H9 (cell line): Measurements from ENCODE around the gene BAZ1B. TPM values are rescaled to one million over a fixed set of nuclear protein-coding genes. Genes with fewer than 3 reads are reported as not detected.

Experiments
- DNase-seq: peaks from one replicate; pipeline ENCODE4 v3.0.0-alpha.2; 2017
- H2AFZ ChIP-seq: one replicate; pipeline ENCODE4 v1.6.1; 2013; ENCODE audit warnings: mild to moderate bottlenecking, low read length, control low read depth, moderate library complexity
- H2AK5ac ChIP-seq: 2 replicates; pipeline ENCODE4 v1.6.1; 2013; ENCODE audit warnings: low read length, control low read depth, mixed read lengths; ENCODE audit not compliant: insufficient read length
- H2BK120ac ChIP-seq: one replicate; pipeline ENCODE4 v1.6.1; 2013; ENCODE audit warnings: low read depth, mild to moderate bottlenecking, low read length, control low read depth, inconsistent platforms; ENCODE audit not compliant: poor library complexity, severe bottlenecking
- H2BK12ac ChIP-seq: 2 replicates; pipeline ENCODE4 v1.6.1; 2013; ENCODE audit warnings: low read length, control low read depth, mixed read lengths, low read depth; ENCODE audit not compliant: insufficient read length
- H2BK15ac ChIP-seq: 2 replicates; pipeline ENCODE4 v1.6.1; 2013; ENCODE audit warnings: low read depth, low read length, control low read depth
- H2BK20ac ChIP-seq: one replicate; pipeline ENCODE4 v1.6.1; 2013; ENCODE audit warnings: low read depth, mild to moderate bottlenecking, low read length, control low read depth, inconsistent platforms; ENCODE audit not compliant: poor library complexity, severe bottlenecking
- H2BK5ac ChIP-seq: 2 replicates; pipeline ENCODE4 v1.6.1; 2013; ENCODE audit warnings: low read length, control low read depth, mixed read lengths; ENCODE audit not compliant: insufficient read length
- H3K14ac ChIP-seq: 2 replicates; pipeline ENCODE4 v1.6.1; 2013; ENCODE audit warnings: low read length, control low read depth; ENCODE audit not compliant: insufficient read depth
- H3K18ac ChIP-seq: 2 replicates; pipeline ENCODE4 v1.6.1; 2013; ENCODE audit warnings: low read depth, mild to moderate bottlenecking, mixed read lengths, low read length, control low read depth; ENCODE audit not compliant: insufficient read length
- H3K23ac ChIP-seq: 2 replicates; pipeline ENCODE4 v1.6.1; 2013; ENCODE audit warnings: low read length, control low read depth, mixed read lengths, low read depth; ENCODE audit not compliant: insufficient read length
- H3K23me2 ChIP-seq: 2 replicates; pipeline ENCODE4 v1.6.1; 2013; ENCODE audit warnings: low read depth, mild to moderate bottlenecking, mixed read lengths, low read length, control low read depth; ENCODE audit not compliant: insufficient read length, poor library complexity, severe bottlenecking
- H3K27ac ChIP-seq: 2 replicates; pipeline ENCODE4 v1.5.1; 2013; ENCODE audit warnings: low read length, control low read depth, mixed read lengths, low read depth; ENCODE audit not compliant: insufficient read length
- H3K27me3 ChIP-seq: 2 replicates; pipeline ENCODE4 v1.6.1; 2013; ENCODE audit warnings: low read length, control low read depth, inconsistent platforms; ENCODE audit not compliant: insufficient read depth
- H3K4ac ChIP-seq: 2 replicates; pipeline ENCODE4 v1.6.1; 2013; ENCODE audit warnings: low read depth, mild to moderate bottlenecking, control low read depth, inconsistent platforms, low read length, moderate library complexity
- H3K4me1 ChIP-seq: 2 replicates; pipeline ENCODE4 v1.6.1; 2013; ENCODE audit warnings: low read length, control low read depth, inconsistent platforms; ENCODE audit not compliant: insufficient read depth
- H3K4me2 ChIP-seq: 2 replicates; pipeline ENCODE4 v1.6.1; 2013; ENCODE audit warnings: low read length, control low read depth, mixed read lengths; ENCODE audit not compliant: insufficient read length, insufficient read depth
- H3K56ac ChIP-seq: 2 replicates; pipeline ENCODE4 v1.6.1; 2013; ENCODE audit warnings: low read depth, mild to moderate bottlenecking, mixed read lengths, low read length, control low read depth; ENCODE audit not compliant: insufficient read length
- H3K79me1 ChIP-seq: 2 replicates; pipeline ENCODE4 v1.6.1; 2013; ENCODE audit warnings: low read depth, mild to moderate bottlenecking, moderate library complexity, low read length, control low read depth, inconsistent platforms; ENCODE audit not compliant: insufficient read depth, poor library complexity, severe bottlenecking
- H3K79me2 ChIP-seq: 2 replicates; pipeline ENCODE4 v1.6.1; 2013; ENCODE audit warnings: low read length, control low read depth, inconsistent platforms; ENCODE audit not compliant: insufficient read depth
- H3K9ac ChIP-seq: 2 replicates; pipeline ENCODE4 v1.6.1; 2013; ENCODE audit warnings: low read length, control low read depth, mixed read lengths; ENCODE audit not compliant: insufficient read length; ENCODE audit errors: extremely low read depth
- H3K9me3 ChIP-seq: one replicate; pipeline ENCODE4 v1.6.1; 2013; ENCODE audit warnings: low read depth, low read length, inconsistent platforms; ENCODE audit not compliant: control insufficient read depth
- H3T11ph ChIP-seq: one replicate; pipeline ENCODE4 v1.6.1; 2013; ENCODE audit warnings: mild to moderate bottlenecking, low read length, control low read depth, inconsistent platforms
- H4K20me1 ChIP-seq: one replicate; pipeline ENCODE4 v1.6.1; 2013; ENCODE audit not compliant: control insufficient read depth, insufficient read length, insufficient read depth
- H4K5ac ChIP-seq: 2 replicates; pipeline ENCODE4 v1.6.1; 2013; ENCODE audit warnings: low read depth, mild to moderate bottlenecking, mixed read lengths, low read length, control low read depth; ENCODE audit not compliant: insufficient read length
- H4K8ac ChIP-seq: replicated peaks from 2 replicates; pipeline ENCODE4 v1.6.1; 2013; ENCODE audit warnings: low read length, control low read depth, mixed read lengths, low read depth; ENCODE audit not compliant: insufficient read length
- H4K91ac ChIP-seq: 2 replicates; pipeline ENCODE4 v1.6.1; 2013; ENCODE audit warnings: low read depth, mild to moderate bottlenecking, moderate library complexity, mixed read lengths, low read length, control low read depth; ENCODE audit not compliant: insufficient read length
- H3K27ac Mint-ChIP-seq, 3 experiments: 2 replicates in 2 of 3; 3 replicates in 1 of 3; pipeline ENCODE4 v1.8.0; 2020 to 2021; ENCODE audit warnings: mixed read lengths in 3 of 3, mild to moderate bottlenecking in 1 of 3, moderate library complexity in 1 of 3
- H3K27me3 Mint-ChIP-seq: 2 replicates; pipeline ENCODE4 v1.8.0; 2021; ENCODE audit warnings: low read depth, mild to moderate bottlenecking, moderate library complexity, mixed read lengths
- H3K36me3 Mint-ChIP-seq, 3 experiments: 2 replicates in 2 of 3; 3 replicates in 1 of 3; pipeline ENCODE4 v1.8.0; 2020 to 2021; ENCODE audit warnings: low read depth in 3 of 3, mixed read lengths in 3 of 3; ENCODE audit not compliant: insufficient read depth in 1 of 3
- H3K4me1 Mint-ChIP-seq, 2 experiments: 2 replicates each; pipeline ENCODE4 v1.8.0; 2020; ENCODE audit warnings: mixed read lengths in 2 of 2
- H3K4me3 Mint-ChIP-seq, 2 experiments: 2 replicates in 1 of 2; 3 replicates in 1 of 2; pipeline ENCODE4 v1.8.0; 2020 to 2021; ENCODE audit warnings: mild to moderate bottlenecking in 2 of 2, mixed read lengths in 2 of 2, moderate library complexity in 1 of 2
- H3K9me3 Mint-ChIP-seq, 2 experiments: 2 replicates in 1 of 2; 3 replicates in 1 of 2; pipeline ENCODE4 v1.8.0; 2020; ENCODE audit warnings: mild to moderate bottlenecking in 2 of 2, mixed read lengths in 2 of 2, moderate library complexity in 1 of 2
- CTCF ChIP-seq: fragments of 200-600 bp; sonication (generic); conservative IDR thresholded peaks from 3 replicates; pipeline ENCODE4 v1.8.0; 2021; ENCODE audit warnings: antibody characterized with exemption, mild to moderate bottlenecking
- WGBS: extraction: QIAGEN DNeasy Blood & Tissue Kit; methylation state at CpG from one replicate; pipeline ENCODE4 v1.1.7; 2013; ENCODE audit warnings: missing lambda C conversion rate, low lambda C conversion rate, mixed read lengths; ENCODE audit not compliant: insufficient read length; ENCODE audit errors: extremely low coverage; 5-methylcytosine and 5-hydroxymethylcytosine counted together
- total RNA-seq: library from RNA; stranded (reverse); gene quantifications from 2 replicates; pipeline ENCODE4 v1.2.1, GENCODE V29; 2021

The BAZ1B gene
- total RNA-seq, 1 experiment from 2014 or later, result 96.4 TPM

GRCh38 chr7:73437091-73437490 is 85.0 kb downstream of the BAZ1B start:
- peaks cover 16 to 33% (median 32%) of the 10 kb centered on the region in 3 experiments; a peak in 6 of 7 replicates for H3K36me3 Mint-ChIP-seq
- Histone ChIP-seq H3K9ac (no peak overlapping the region), H2AFZ (no peak overlapping the region), H3K9me3 (no peaks in the 10 kb centered on the region), H3K4me1 (no peaks in the 10 kb centered on the region), H3K14ac (no peak overlapping the region; the same call in 1 of the 2 replicates), H3K4me2 (no peak overlapping the region), H3K27me3 (no peaks in the 10 kb centered on the region; the same call in 1 of the 2 replicates), H2BK5ac (no peak overlapping the region), H3T11ph (no peak overlapping the region), H3K23ac (no peak overlapping the region), H3K18ac (no peak overlapping the region), H3K27ac (no peak overlapping the region), H4K8ac (no peak overlapping the region), H2AK5ac (no peak overlapping the region), H2BK20ac (no peak overlapping the region), H4K91ac (no peak overlapping the region), H2BK12ac (no peak overlapping the region), H3K79me1 (no peaks in the 10 kb centered on the region), H4K20me1 (no peaks in the 10 kb centered on the region), H3K23me2 (no peaks in the 10 kb centered on the region), H2BK120ac (no peak overlapping the region), H2BK15ac (no peak overlapping the region), H3K79me2 (no peaks in the 10 kb centered on the region), H3K56ac (no peak overlapping the region), H4K5ac (no peak overlapping the region), H3K4ac (no peak overlapping the region)
- H3K4me1 Mint-ChIP-seq, result peaks cover 0 to 8% of the 10 kb centered on the region in 2 experiments; a peak in 3 of 4 replicates
- TF ChIP-seq CTCF, result no peak
- peak overlapping the region in 1 of 3 experiments; percentile 49; a peak in 1 of 7 replicates for H3K27ac Mint-ChIP-seq
- H3K9me3 Mint-ChIP-seq, result peaks cover 0 to 3% of the 10 kb centered on the region in 2 experiments; a peak in 2 of 5 replicates
- H3K4me3 Mint-ChIP-seq, result no peak overlapping the region
- no peak for DNase-seq
- WGBS, result no CpG with 5 or more reads among the region's 10 CpGs
- H3K27me3 Mint-ChIP-seq, result peaks cover 14% of the 10 kb centered on the region
